CD14-positive monocyte (primary cell): ENCODE data around the gene RRP12. TPM values are rescaled to one million over a fixed set of nuclear protein-coding genes. Genes with fewer than 3 reads are reported as not detected.
A peak's percentile ranks its signal among the peaks of the same experiment; 100 is the strongest.

ENCODE experiments used
- DNase-seq, 3 donors: peaks; one replicate each; pipeline ENCODE4 v3.0.0-alpha.2; 2011 to 2022
- H2AFZ ChIP-seq: 2 replicates; pipeline ENCODE4 v1.6.0; 2012; ENCODE audit warnings: mild to moderate bottlenecking, low read depth, low read length, inconsistent platforms; ENCODE audit not compliant: insufficient read depth, poor library complexity, severe bottlenecking
- H3K27ac ChIP-seq, 2 donors: 1 replicate in 1 of 2; 2 replicates in 1 of 2; pipeline ENCODE4 v1.5.1; 2012 to 2013; ENCODE audit warnings: low read length in 2 of 2, control low read depth in 1 of 2, inconsistent platforms in 1 of 2, low read depth in 1 of 2, mild to moderate bottlenecking in 1 of 2
- H3K27me3 ChIP-seq, 2 donors: one replicate each; pipeline versions ENCODE4 v1.6.0 to v1.6.1; 2011 to 2013; ENCODE audit warnings: low read length in 2 of 2; ENCODE audit not compliant: control insufficient read depth in 2 of 2, insufficient read depth in 2 of 2
- H3K36me3 ChIP-seq, 2 donors: replicated peaks in 1 of 2; 1 replicate in 1 of 2; 2 replicates in 1 of 2; pipeline versions ENCODE4 v1.5.1 to v1.6.1; 2012 to 2013; ENCODE audit warnings: low read length in 2 of 2, control low read depth in 1 of 2, inconsistent platforms in 1 of 2, mild to moderate bottlenecking in 1 of 2; ENCODE audit not compliant: insufficient read depth in 2 of 2, control insufficient read depth in 1 of 2
- H3K4me1 ChIP-seq, 2 donors: 1 replicate in 1 of 2; 2 replicates in 1 of 2; pipeline versions ENCODE4 v1.5.1 to v1.6.1; 2012 to 2013; ENCODE audit warnings: low read length in 2 of 2, control low read depth in 1 of 2, inconsistent platforms in 1 of 2, mild to moderate bottlenecking in 1 of 2, moderate library complexity in 1 of 2; ENCODE audit not compliant: insufficient read depth in 2 of 2, control insufficient read depth in 1 of 2
- H3K4me2 ChIP-seq: replicated peaks from 2 replicates; pipeline ENCODE3; 2012; ENCODE audit warnings: low read length, moderate library complexity, mild to moderate bottlenecking; ENCODE audit not compliant: poor library complexity, severe bottlenecking; ENCODE audit errors: extremely low read depth
- H3K4me3 ChIP-seq, 3 experiments: fragments of 200-600 bp in 1 of 3; sonication (generic) in 1 of 3; replicated peaks in 1 of 3; 1 replicate in 2 of 3; 2 replicates in 1 of 3; pipeline ENCODE4 v1.5.1; 2011 to 2013; ENCODE audit warnings: low read length in 3 of 3, mild to moderate bottlenecking in 3 of 3, control low read depth in 2 of 3, low read depth in 2 of 3, inconsistent platforms in 1 of 3, moderate library complexity in 1 of 3
- H3K79me2 ChIP-seq: 2 replicates; pipeline ENCODE4 v1.6.0; 2012; ENCODE audit warnings: mild to moderate bottlenecking, control low read depth, inconsistent platforms, low read length, moderate library complexity; ENCODE audit not compliant: insufficient read depth
- H3K9ac ChIP-seq: 2 replicates; pipeline ENCODE4 v1.6.0; 2017; ENCODE audit warnings: low read length, mild to moderate bottlenecking; ENCODE audit not compliant: insufficient read depth, poor library complexity, severe bottlenecking
- H3K9me3 ChIP-seq, 2 donors: replicated peaks in 1 of 2; 1 replicate in 1 of 2; 2 replicates in 1 of 2; pipeline versions ENCODE4 v1.5.1 to v1.6.1; 2012 to 2013; ENCODE audit warnings: low read length in 2 of 2, control low read depth in 1 of 2; ENCODE audit not compliant: control insufficient read depth in 1 of 2, insufficient read depth in 1 of 2
- H4K20me1 ChIP-seq: 2 replicates; pipeline ENCODE4 v1.6.0; 2012; ENCODE audit warnings: mild to moderate bottlenecking, low read length, control low read depth, moderate library complexity; ENCODE audit not compliant: insufficient read depth
- H3K27ac Mint-ChIP-seq, 7 donors: one replicate each; pipeline ENCODE4 v1.8.0; 2020; ENCODE audit warnings: mild to moderate bottlenecking in 7 of 7, mixed read lengths in 7 of 7, moderate library complexity in 6 of 7, inconsistent platforms in 2 of 7
- H3K27me3 Mint-ChIP-seq, 3 donors: one replicate each; pipeline ENCODE4 v1.8.0; 2021 to 2022; ENCODE audit warnings: low read depth in 3 of 3, mild to moderate bottlenecking in 3 of 3, mixed read lengths in 3 of 3, moderate library complexity in 3 of 3, inconsistent platforms in 1 of 3
- H3K36me3 Mint-ChIP-seq, 2 donors: one replicate each; pipeline ENCODE4 v1.8.0; 2020; ENCODE audit warnings: mixed read lengths in 2 of 2, inconsistent platforms in 1 of 2, mild to moderate bottlenecking in 1 of 2
- H3K4me1 Mint-ChIP-seq: one replicate; pipeline ENCODE4 v1.8.0; 2020; ENCODE audit warnings: mild to moderate bottlenecking, mixed read lengths
- H3K4me3 Mint-ChIP-seq, 2 donors: one replicate each; pipeline ENCODE4 v1.8.0; 2020; ENCODE audit warnings: mild to moderate bottlenecking in 2 of 2, mixed read lengths in 2 of 2, moderate library complexity in 1 of 2
- H3K9me3 Mint-ChIP-seq, 7 donors: one replicate each; pipeline ENCODE4 v1.8.0; 2020 to 2022; ENCODE audit warnings: mixed read lengths in 7 of 7, mild to moderate bottlenecking in 6 of 7, moderate library complexity in 6 of 7, inconsistent platforms in 2 of 7
- CTCF ChIP-seq: fragments of 200-600 bp; IDR thresholded peaks from one replicate; pipeline ENCODE4 v1.8.0; 2022; ENCODE audit warnings: antibody characterized with exemption, mild to moderate bottlenecking
- WGBS: methylation state at CpG from one replicate; pipeline ENCODE4 v1.1.5; 2013; ENCODE audit warnings: missing lambda C conversion rate; ENCODE audit not compliant: insufficient coverage; 5-methylcytosine and 5-hydroxymethylcytosine counted together
- intact Hi-C, 2 donors: fragments of 100-400 bp; cut with micrococcal nuclease; formaldehyde crosslinking; loops; one replicate each; pipeline versions ENCODE4 v1.15.0 to v1.15.1; 2023
- polyA plus RNA-seq, 3 donors: library from polyadenylated mRNA; depleted of rRNA in 1 of 3; unstranded in 2 of 3; stranded (reverse) in 1 of 3; fragments of 300-500 nt in 2 of 3; fragments of >200 nt in 1 of 3; fragmentation: Illumina TruSeq in 2 of 3; gene quantifications; 1 replicate in 2 of 3; 2 replicates in 1 of 3; pipeline ENCODE4 v1.2.3, GENCODE V29; 2012 to 2021

The RRP12 gene
- polyA plus RNA-seq, 3 donors, result 31.0 to 98.7 (median 44.3) TPM

GRCh38 chr10:97320480-97321031, 80.6 kb downstream of the RRP12 start:
- Histone ChIP-seq H3K27me3 (no peaks in the 10 kb centered on the region), H3K4me3 (peak overlapping the region; percentile 88 to 100 (median 96)), H3K4me2 (peak overlapping the region; percentile 77), H3K27ac (peak overlapping the region; percentile 71 to 96), H3K79me2 (peaks cover 61% of the 10 kb centered on the region), H4K20me1 (peaks cover 59% of the 10 kb centered on the region), H3K9me3 (no peaks in the 10 kb centered on the region), H2AFZ (peak overlapping the region; percentile 39), H3K4me1 (peaks cover 39 to 46% of the 10 kb centered on the region in 2 donors), H3K36me3 (no peaks in the 10 kb centered on the region), H3K9ac (peak overlapping the region; percentile 91)
- peaks cover 4 to 16% of the 10 kb centered on the region in 2 donors for H3K36me3 Mint-ChIP-seq
- peaks cover 0 to 6% (median 0%) of the 10 kb centered on the region in 7 donors for H3K9me3 Mint-ChIP-seq
- WGBS, result 2% methylated on average over 15 of the region's 24 CpGs
- peak overlapping the region; percentile 88 to 97 (median 93) for H3K27ac Mint-ChIP-seq
- peaks cover 50% of the 10 kb centered on the region for H3K4me1 Mint-ChIP-seq
- TF ChIP-seq CTCF, result no peak
- DNase-seq, result peak in 1 of 3 donors; percentile 14
- peak overlapping the region; percentile 97 to 98 for H3K4me3 Mint-ChIP-seq
- H3K27me3 Mint-ChIP-seq, result peaks cover 0 to 3% (median 2%) of the 10 kb centered on the region in 3 donors
- intact Hi-C loops, result loop anchor here (1.0 to 5.0 kb wide), 4 partner anchors 10 to 80 kb away; partner anchors contain the start of genes FRAT2 (in 1 of the 2) and RRP12 (in 1 of the 2)

- Mint-ChIP-seq H3K4me3 (peak overlapping the region; percentile 97 to 98), H3K27ac (peak overlapping the region; percentile 88 to 97 (median 93)), H3K36me3 (peaks cover 3 to 16% of the 10 kb centered on the region in 2 donors), H3K27me3 (peaks cover 0 to 3% (median 2%) of the 10 kb centered on the region in 3 donors), H3K9me3 (peaks cover 0 to 4% (median 0%) of the 10 kb centered on the region in 7 donors), H3K4me1 (peaks cover 55% of the 10 kb centered on the region)
- no peaks in the 10 kb centered on the region for H3K9me3 ChIP-seq
- H3K4me3 ChIP-seq, result peak overlapping the region; percentile 88 to 100 (median 96)
- H3K36me3 ChIP-seq, result no peaks in the 10 kb centered on the region
- under 1% methylated on average over 83 of the region's 83 CpGs for WGBS
- peak overlapping the region; percentile 71 to 96 for H3K27ac ChIP-seq
- peak; percentile 28 for TF ChIP-seq CTCF
- peaks cover 55% of the 10 kb centered on the region for H3K79me2 ChIP-seq
- H2AFZ ChIP-seq, result peak overlapping the region; percentile 39
- no peaks in the 10 kb centered on the region for H3K27me3 ChIP-seq
- H3K9ac ChIP-seq, result peak overlapping the region; percentile 91
- DNase-seq, result peak; percentile 36 to 58 (median 52)
- peaks cover 45 to 53% of the 10 kb centered on the region in 2 donors for H3K4me1 ChIP-seq
- H4K20me1 ChIP-seq, result peaks cover 52% of the 10 kb centered on the region
- intact Hi-C loops, result loop anchor here (2.0 to 5.0 kb wide), 5 partner anchors 15 to 81 kb away; partner anchors contain the start of genes ARHGAP19 (in 1 of the 2), FRAT2 (in 1 of the 2) and RRP12 (in 1 of the 2)
- H3K4me2 ChIP-seq, result peak overlapping the region; percentile 77
Measured at GRCh38 chr10:97319671-97320479, 81.3 kb downstream of the RRP12 start.
